HEK293T (cell line): ENCODE measurements around the gene RAD51B.

ENCODE experiments used
- CTCF ChIA-PET: fragments of 350-600 bp; formaldehyde crosslinking; extraction: SDS; loops from one replicate; lab custom pipeline; 2021; ENCODE audit warnings: antibody characterized with exemption, inconsistent platforms; lab: Yijun Ruan, JAX
- POLR2A ChIA-PET: fragments of 350-600 bp; formaldehyde crosslinking; extraction: SDS; loops from one replicate; lab custom pipeline; 2020; ENCODE audit warnings: antibody characterized with exemption, inconsistent platforms; lab: Yijun Ruan, JAX
- DNase-seq: peaks from one replicate; pipeline ENCODE4 v3.0.0; 2012; ENCODE audit warnings: mixed read lengths; ENCODE audit errors: extremely low spot score
- ARNT ChIP-seq: fragments of 450-650 bp; IDR thresholded peaks from 2 replicates; pipeline ENCODE4 v1.6.1; 2017; ENCODE audit warnings: mild to moderate bottlenecking
- BHLHE40 ChIP-seq: fragments of 450-650 bp; IDR thresholded peaks from 2 replicates; pipeline ENCODE4 v1.6.1; 2016; ENCODE audit warnings: mild to moderate bottlenecking, moderate library complexity, borderline replicate concordance
- CTBP1 ChIP-seq: fragments of 450-650 bp; IDR thresholded peaks from 2 replicates; pipeline ENCODE4 v1.6.1; 2016; ENCODE audit warnings: borderline replicate concordance
- ELF4 ChIP-seq: fragments of 450-650 bp; IDR thresholded peaks from 2 replicates; pipeline ENCODE4 v1.6.1; 2017; ENCODE audit warnings: antibody characterized with exemption
- FOXA1 ChIP-seq: fragments of 450-650 bp; IDR thresholded peaks from 2 replicates; pipeline ENCODE4 v1.6.1; 2016; ENCODE audit warnings: mild to moderate bottlenecking
- FOXK2 ChIP-seq: fragments of 450-650 bp; IDR thresholded peaks from 2 replicates; pipeline ENCODE4 v1.6.1; 2016; ENCODE audit warnings: mild to moderate bottlenecking
- FOXM1 ChIP-seq: fragments of 450-650 bp; IDR thresholded peaks from 2 replicates; pipeline ENCODE4 v1.6.1; 2017; ENCODE audit warnings: mild to moderate bottlenecking, borderline replicate concordance
- HDGF ChIP-seq: fragments of 450-650 bp; IDR thresholded peaks from 2 replicates; pipeline ENCODE4 v1.6.1; 2017; ENCODE audit warnings: antibody characterized with exemption, borderline replicate concordance
- L3MBTL2 ChIP-seq: fragments of 450-650 bp; conservative IDR thresholded peaks from 2 replicates; pipeline ENCODE4 v1.6.1; 2016; ENCODE audit warnings: mild to moderate bottlenecking
- LEF1 ChIP-seq: fragments of 450-650 bp; IDR thresholded peaks from 2 replicates; pipeline ENCODE4 v1.6.1; 2017; ENCODE audit warnings: mild to moderate bottlenecking, borderline replicate concordance
- NFRKB ChIP-seq: fragments of 450-650 bp; IDR thresholded peaks from 2 replicates; pipeline ENCODE4 v1.6.1; 2016; ENCODE audit warnings: mild to moderate bottlenecking, moderate library complexity
- SP1 ChIP-seq: fragments of 450-650 bp; IDR thresholded peaks from 2 replicates; pipeline ENCODE4 v1.6.1; 2017
- SUZ12 ChIP-seq: fragments of 450-650 bp; IDR thresholded peaks from 2 replicates; pipeline ENCODE4 v1.6.1; 2016; ENCODE audit warnings: mild to moderate bottlenecking
- TARDBP ChIP-seq: fragments of 450-650 bp; IDR thresholded peaks from 2 replicates; pipeline ENCODE4 v1.6.1; 2016
- ZNF384 ChIP-seq: fragments of 450-650 bp; IDR thresholded peaks from 2 replicates; pipeline ENCODE4 v1.6.1; 2016
- TF ChIP-seq, protein P1 (sequence below): fragments of 450-650 bp; IDR thresholded peaks from 2 replicates; pipeline ENCODE4 v1.6.1; 2016

Gene RAD51B

DNA sequence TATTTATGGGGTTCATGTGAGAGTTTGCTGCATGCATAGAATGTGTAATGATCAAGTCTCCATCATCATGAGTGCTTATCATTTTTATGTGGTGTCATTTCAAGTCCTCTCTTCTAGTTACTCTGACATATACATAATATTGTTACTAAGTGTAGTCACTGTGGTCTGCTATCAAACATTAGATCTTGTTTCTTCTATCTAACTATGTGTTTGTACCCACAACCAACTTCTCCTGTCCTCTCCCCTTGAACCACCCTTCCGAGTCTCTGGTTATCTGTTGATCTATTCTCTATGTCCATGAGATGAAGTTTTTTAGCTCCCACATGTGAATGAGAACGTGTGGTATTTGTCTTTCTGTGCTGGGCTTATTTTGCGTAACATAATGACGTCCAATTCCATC is 107.7 kb downstream of the RAD51B start:
- CTCF ChIA-PET, result no interaction called here
- POLR2A ChIA-PET, result no interaction called here
- no peak for DNase-seq
- TF ChIP-seq BHLHE40 (no peak), ELF4 (no peak), HDGF (no peak), FOXM1 (no peak), TARDBP (no peak), SUZ12 (no peak), ARNT (no peak), SP1 (no peak), FOXA1 (no peak), LEF1 (no peak), ZNF384 (no peak)
- TF ChIP-seq, protein P1, sequence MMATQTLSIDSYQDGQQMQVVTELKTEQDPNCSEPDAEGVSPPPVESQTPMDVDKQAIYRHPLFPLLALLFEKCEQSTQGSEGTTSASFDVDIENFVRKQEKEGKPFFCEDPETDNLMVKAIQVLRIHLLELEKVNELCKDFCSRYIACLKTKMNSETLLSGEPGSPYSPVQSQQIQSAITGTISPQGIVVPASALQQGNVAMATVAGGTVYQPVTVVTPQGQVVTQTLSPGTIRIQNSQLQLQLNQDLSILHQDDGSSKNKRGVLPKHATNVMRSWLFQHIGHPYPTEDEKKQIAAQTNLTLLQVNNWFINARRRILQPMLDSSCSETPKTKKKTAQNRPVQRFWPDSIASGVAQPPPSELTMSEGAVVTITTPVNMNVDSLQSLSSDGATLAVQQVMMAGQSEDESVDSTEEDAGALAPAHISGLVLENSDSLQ, result no peak

DNA sequence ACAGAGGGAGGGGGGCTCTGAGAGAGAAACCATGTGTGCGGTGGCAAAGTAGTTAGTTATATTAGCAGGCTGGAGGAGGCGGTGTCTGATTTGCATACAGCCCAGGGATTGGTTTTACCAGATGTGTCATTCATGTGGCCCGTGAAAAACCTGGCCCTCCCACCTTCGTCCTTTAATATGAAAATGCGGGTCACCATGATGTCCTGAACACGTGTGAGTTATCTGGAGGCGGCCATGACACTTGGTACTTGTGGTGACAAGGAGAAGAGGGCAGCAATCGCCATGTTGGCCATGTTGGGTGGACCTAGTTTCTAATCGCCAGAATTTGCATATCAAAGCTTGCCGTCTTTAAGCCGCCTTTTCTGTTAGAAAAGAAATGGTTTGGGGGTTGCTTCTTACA is 108.8 kb downstream of the RAD51B start:
- CTCF ChIA-PET, result no interaction called here
- TF ChIP-seq NFRKB (no peak), FOXK2 (no peak), SP1 (no peak), ELF4 (no peak), ARNT (no peak), ZNF384 (no peak), L3MBTL2 (no peak), FOXA1 (no peak), LEF1 (no peak), FOXM1 (no peak)
- POLR2A ChIA-PET, result no interaction called here
- DNase-seq, result no peak

DNA sequence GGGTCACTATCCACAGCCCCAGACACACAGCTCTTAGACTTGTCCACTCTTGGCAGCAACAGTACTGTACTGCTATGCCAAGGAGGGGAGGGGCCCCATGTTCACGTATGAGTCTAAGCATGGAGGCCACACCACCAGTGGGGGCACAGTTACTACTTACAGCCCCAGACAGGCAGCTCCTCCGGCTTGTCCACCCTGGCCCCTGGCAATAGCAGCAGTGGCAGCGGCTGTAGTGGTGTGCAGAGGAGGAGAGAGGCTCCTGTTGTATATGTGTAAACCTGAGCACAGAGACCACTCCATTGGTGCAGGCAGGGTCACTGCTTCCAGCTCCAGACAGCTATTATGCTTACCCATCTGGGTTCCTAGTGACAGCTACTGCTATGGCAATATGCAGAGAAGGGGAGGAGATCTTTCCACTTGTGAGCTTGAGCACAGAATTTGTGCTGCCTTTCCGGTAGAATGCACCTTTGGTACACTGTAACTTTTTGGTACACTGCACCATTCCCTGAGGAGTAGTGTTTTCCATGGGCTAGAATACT is 113.2 kb downstream of the RAD51B start:
- CTCF ChIA-PET, result interaction anchor here (1.1 to 2.0 kb wide), 5 partner anchors 11 to 883 kb away, joined by 3 to 13 read pairs (median 6); no protein-coding TSS in a partner anchor

DNA sequence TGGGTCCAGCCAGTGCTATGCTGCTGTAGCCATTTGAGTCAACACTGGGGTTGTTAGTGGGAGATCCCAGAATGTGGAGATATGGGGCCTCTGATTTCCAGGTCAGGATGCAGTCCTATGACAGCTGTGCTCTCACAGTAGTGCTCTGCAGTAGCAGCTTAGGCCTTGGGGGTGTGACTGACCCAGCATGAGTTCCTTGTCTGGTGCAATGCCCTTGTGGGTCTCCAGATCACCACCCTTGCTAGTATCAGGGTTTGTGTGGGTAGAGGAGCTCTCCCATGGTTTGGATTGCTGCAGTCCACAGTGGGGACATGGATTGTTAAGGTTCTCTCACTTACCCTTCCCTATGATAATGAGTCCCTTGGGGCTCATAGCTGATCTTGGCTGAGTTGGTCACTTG is 113.7 kb downstream of the RAD51B start:
- TF ChIP-seq HDGF (no peak), CTBP1 (no peak), FOXA1 (no peak)
- ChIA-PET CTCF (interaction anchor here (0.8 to 2.0 kb wide), 8 partner anchors 10 to 882 kb away, joined by 3 to 13 read pairs (median 4); no protein-coding TSS in a partner anchor), POLR2A (interaction anchor here (0.6 kb wide), 1 partner anchor 94 kb away, joined by 3 read pairs; no protein-coding TSS in a partner anchor)
- DNase-seq, result no peak

More for the DNA sequence above, 113.2 kb downstream of the RAD51B start:
- POLR2A ChIA-PET, result interaction anchor here (0.6 kb wide), 1 partner anchor 94 kb away, joined by 3 read pairs; no protein-coding TSS in a partner anchor
- DNase-seq, result no peak
- no peak for TF ChIP-seq NFRKB
- TF ChIP-seq, protein P1, result no peak
- no peak for TF ChIP-seq ELF4
- no peak for TF ChIP-seq HDGF
- TF ChIP-seq ZNF384, result no peak
- TF ChIP-seq FOXA1, result no peak
- no peak for TF ChIP-seq SUZ12
- no peak for TF ChIP-seq BHLHE40
- no peak for TF ChIP-seq ARNT
- TF ChIP-seq SP1, result no peak
- TF ChIP-seq CTBP1, result no peak
- TF ChIP-seq L3MBTL2, result no peak

DNA sequence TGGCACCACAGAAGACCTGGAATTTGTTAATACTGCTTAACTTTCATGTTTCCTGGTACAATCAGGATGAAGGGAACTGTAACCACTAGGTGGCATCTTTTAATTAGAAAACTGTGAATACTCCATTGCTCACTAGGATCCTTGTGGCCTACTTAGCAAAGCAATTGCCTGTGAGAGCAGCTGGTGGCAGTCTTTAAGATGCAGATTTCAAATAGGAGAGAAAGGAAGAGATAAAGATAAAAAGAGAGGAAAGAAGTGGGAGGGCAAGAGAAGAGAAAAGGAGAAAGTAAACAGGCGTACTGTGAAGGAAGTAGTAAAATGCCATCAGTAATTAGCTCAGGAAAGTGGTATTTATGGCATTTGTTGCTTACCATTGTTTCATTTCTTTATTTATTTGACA is 114.5 kb downstream of the RAD51B start:
- peak; percentile 59 for DNase-seq
- ChIA-PET CTCF (interaction anchor here (0.6 to 2.0 kb wide), 13 partner anchors 10 to 1066 kb away, joined by 3 to 13 read pairs (median 3); no protein-coding TSS in a partner anchor), POLR2A (no interaction called here)
- TF ChIP-seq L3MBTL2 (no peak), FOXM1 (no peak), ZNF384 (no peak), ARNT (no peak), BHLHE40 (no peak), CTBP1 (no peak), LEF1 (no peak), ELF4 (no peak), SP1 (no peak), TARDBP (no peak), SUZ12 (no peak), FOXA1 (no peak), FOXK2 (no peak), NFRKB (no peak), HDGF (no peak)
- TF ChIP-seq, protein P1, result no peak

DNA sequence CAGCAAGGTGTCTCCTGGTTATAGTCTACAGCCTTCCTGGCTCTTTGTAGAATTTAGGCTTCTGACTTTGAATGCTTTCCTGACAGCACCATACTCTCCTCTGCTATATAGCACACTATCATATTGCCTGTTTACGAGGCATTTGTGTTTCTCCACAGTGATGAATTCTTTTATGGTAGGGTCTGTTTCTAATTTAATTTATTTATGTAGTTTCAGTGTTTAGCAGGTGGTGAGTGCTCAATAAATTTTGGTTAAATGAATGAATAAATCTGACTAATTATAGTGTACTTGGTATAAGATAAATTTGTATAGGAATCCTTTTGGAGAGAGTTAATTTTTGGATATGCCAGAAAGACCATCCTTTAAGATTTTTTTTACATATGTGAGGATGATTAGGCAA is 115.3 kb downstream of the RAD51B start:
- CTCF ChIA-PET, result interaction anchor here (0.8 to 2.0 kb wide), 4 partner anchors 42 to 881 kb away, joined by 3 to 13 read pairs (median 4); no protein-coding TSS in a partner anchor
- TF ChIP-seq CTBP1 (0 out of 2 replicates have a peak, but pooled peaks have one; percentile 22), SUZ12 (no peak)
- TF ChIP-seq, protein P1, result peak; percentile 48; the same call in 1 of the 2 replicates
- DNase-seq, result no peak
- POLR2A ChIA-PET, result no interaction called here
